Type B pancreatic cell (in vitro differentiated cells): Measurements from ENCODE around the gene TMEM117. TPM values are rescaled to one million over a fixed set of nuclear protein-coding genes. Genes with fewer than 3 reads are reported as not detected.
"Not testable (repeated sequence)": the region's sequence is repeated elsewhere in the genome, so short reads cannot be mapped to it uniquely, and the experiment has no call there.

ENCODE experiments used
- DNase-seq: peaks from one replicate; pipeline ENCODE4 v3.0.0; 2021; ENCODE audit warnings: mixed read lengths; ENCODE audit not compliant: unreplicated experiment; ENCODE audit errors: extremely low spot score
- H3K27ac Mint-ChIP-seq: 2 replicates; pipeline ENCODE4 v1.8.0; 2021; ENCODE audit warnings: mild to moderate bottlenecking, mixed read lengths
- H3K27me3 Mint-ChIP-seq: 2 replicates; pipeline ENCODE4 v1.8.0; 2021; ENCODE audit warnings: mixed read lengths
- H3K36me3 Mint-ChIP-seq: 2 replicates; pipeline ENCODE4 v1.8.0; 2021; ENCODE audit warnings: mixed read lengths
- H3K4me1 Mint-ChIP-seq: one replicate; pipeline ENCODE4 v1.8.0; 2021; ENCODE audit warnings: mixed read lengths; ENCODE audit not compliant: unreplicated experiment
- H3K4me3 Mint-ChIP-seq: 2 replicates; pipeline ENCODE4 v1.8.0; 2021; ENCODE audit warnings: mild to moderate bottlenecking, mixed read lengths
- H3K9me3 Mint-ChIP-seq: 2 replicates; pipeline ENCODE4 v1.8.0; 2021; ENCODE audit warnings: mixed read lengths
- total RNA-seq: library from RNA; stranded (reverse); gene quantifications from 2 replicates; pipeline ENCODE4 v1.2.1, GENCODE V29; 2021; ENCODE audit warnings: low replicate concordance
- TF ChIP-seq, protein P1 (sequence below): fragments of 200-600 bp; sonication (generic); conservative IDR thresholded peaks from 2 replicates; pipeline ENCODE4 v1.5.0; 2021; ENCODE audit warnings: antibody characterized with exemption, mild to moderate bottlenecking

Gene TMEM117
- total RNA-seq, 1 donor from 2014 or later = 14.3 TPM

DNA sequence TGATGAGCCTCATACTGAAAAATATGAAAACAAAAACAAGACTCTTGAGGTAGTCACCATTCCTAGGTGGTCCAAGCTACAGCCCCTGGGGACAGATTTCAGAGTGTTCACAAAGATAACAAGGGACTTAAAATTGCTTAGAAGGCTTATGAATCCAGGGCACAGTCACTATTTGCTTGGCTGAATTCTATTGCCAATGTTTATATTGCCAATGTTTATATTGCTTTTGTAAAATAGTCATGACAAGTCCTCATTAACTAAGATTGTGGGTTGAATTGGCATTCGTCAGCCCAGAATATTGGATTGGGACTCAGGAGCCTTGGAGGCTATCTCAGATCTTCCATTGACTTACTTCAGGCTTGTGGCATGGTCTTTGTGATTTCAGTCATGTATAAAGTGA lies 6.4 kb downstream of the TMEM117 start:
- peaks cover 29% of the 10 kb centered on the region for H3K36me3 Mint-ChIP-seq
- H3K27me3 Mint-ChIP-seq = no peaks in the 10 kb centered on the region
- H3K9me3 Mint-ChIP-seq = peaks cover 4% of the 10 kb centered on the region
- H3K27ac Mint-ChIP-seq = no peak overlapping the region
- no peak for DNase-seq
- TF ChIP-seq, protein P1, sequence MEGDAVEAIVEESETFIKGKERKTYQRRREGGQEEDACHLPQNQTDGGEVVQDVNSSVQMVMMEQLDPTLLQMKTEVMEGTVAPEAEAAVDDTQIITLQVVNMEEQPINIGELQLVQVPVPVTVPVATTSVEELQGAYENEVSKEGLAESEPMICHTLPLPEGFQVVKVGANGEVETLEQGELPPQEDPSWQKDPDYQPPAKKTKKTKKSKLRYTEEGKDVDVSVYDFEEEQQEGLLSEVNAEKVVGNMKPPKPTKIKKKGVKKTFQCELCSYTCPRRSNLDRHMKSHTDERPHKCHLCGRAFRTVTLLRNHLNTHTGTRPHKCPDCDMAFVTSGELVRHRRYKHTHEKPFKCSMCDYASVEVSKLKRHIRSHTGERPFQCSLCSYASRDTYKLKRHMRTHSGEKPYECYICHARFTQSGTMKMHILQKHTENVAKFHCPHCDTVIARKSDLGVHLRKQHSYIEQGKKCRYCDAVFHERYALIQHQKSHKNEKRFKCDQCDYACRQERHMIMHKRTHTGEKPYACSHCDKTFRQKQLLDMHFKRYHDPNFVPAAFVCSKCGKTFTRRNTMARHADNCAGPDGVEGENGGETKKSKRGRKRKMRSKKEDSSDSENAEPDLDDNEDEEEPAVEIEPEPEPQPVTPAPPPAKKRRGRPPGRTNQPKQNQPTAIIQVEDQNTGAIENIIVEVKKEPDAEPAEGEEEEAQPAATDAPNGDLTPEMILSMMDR = no peak
- H3K4me1 Mint-ChIP-seq = no peaks in the 10 kb centered on the region
- H3K4me3 Mint-ChIP-seq = no peak overlapping the region

DNA sequence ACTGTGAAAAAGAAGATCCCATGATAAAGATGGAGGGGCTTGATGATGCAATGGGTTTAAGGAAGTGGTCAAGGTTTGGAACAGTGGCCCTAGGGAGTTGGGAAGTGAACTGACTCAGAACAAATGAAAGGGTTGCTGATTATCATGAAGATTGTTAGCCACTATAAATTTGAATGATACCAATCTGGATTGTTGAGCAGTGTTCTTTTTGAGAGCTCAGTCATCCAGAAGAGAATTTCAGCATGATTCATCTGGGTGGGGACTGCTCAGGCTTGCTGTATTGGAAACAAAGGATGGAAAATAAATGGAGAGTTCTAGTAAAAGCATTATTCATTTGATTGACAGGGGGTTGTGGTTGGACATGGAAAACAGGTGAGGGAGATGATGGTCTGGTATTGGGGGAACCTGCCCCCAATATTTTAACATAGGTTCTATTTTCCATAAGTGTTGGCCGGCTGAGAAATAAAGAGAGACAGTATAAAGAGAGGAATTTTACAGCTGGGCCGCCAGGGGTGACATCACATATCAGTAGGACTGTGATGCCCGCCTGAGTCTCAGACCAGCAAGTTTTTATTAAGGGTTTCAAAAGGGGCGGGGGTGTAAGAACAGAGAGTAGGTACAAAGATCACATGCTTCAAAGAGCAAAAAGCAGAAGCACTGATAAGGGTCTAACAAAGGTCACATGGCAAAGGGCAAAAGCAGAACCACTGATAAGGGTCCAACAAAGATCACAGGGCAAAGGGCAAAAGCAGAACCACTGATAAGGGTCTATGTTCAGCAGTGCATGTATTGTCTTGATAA lies 11.7 kb downstream of the TMEM117 start:
- peak overlapping the region; percentile 87 for H3K27ac Mint-ChIP-seq
- H3K4me3 Mint-ChIP-seq = peak overlapping the region; percentile 58
- not testable (repeated sequence) for DNase-seq, H3K4me1 Mint-ChIP-seq, H3K27me3 Mint-ChIP-seq
- H3K9me3 Mint-ChIP-seq = peaks cover 23% of the 10 kb centered on the region
- H3K36me3 Mint-ChIP-seq = peaks cover 49% of the 10 kb centered on the region

DNA sequence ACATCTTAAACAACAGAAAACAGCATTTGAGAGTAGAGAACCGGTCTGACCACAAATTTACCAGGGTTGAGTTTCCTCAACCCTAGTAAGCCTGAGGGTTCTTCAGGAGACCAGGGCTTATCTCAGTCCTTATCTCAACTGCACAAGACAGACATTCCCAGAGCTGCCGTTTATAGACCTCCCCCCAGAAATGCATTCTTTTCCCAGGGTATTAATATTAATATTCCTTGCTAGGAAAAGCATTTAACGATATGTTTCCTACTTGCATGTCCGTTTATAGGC lies 12.3 kb downstream of the TMEM117 start:
- Mint-ChIP-seq H3K4me3 (no peak overlapping the region), H3K9me3 (peaks cover 23% of the 10 kb centered on the region), H3K27ac (peak overlapping the region; percentile 87), H3K36me3 (peaks cover 49% of the 10 kb centered on the region), H3K4me1 (peaks cover 5% of the 10 kb centered on the region), H3K27me3 (no peaks in the 10 kb centered on the region)
- TF ChIP-seq, protein P1 = no peak
- no peak for DNase-seq

DNA sequence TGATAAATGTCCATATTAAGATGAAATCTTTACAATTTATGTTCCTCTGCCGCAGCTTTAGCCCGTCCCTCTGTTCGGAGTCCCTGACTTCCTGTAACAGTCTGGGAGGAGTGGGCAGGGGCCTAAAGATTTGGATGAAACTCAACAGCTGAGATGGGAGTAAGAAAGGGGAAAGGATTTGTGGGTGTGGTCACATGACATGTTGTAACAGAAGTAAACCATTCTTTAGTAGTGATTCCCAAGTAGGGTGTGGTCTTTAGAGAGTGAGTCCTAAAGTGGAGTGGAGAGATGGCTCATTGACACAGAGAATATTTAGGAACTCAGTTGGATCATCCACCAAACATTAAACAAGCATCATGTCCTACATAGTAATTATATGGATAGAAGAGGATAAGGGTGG lies 12.9 kb downstream of the TMEM117 start:
- H3K36me3 Mint-ChIP-seq = peaks cover 53% of the 10 kb centered on the region
- H3K9me3 Mint-ChIP-seq = peaks cover 23% of the 10 kb centered on the region
- TF ChIP-seq, protein P1 = no peak
- no peaks in the 10 kb centered on the region for H3K27me3 Mint-ChIP-seq
- DNase-seq = no peak
- no peak overlapping the region for H3K27ac Mint-ChIP-seq
- peaks cover 8% of the 10 kb centered on the region for H3K4me1 Mint-ChIP-seq
- H3K4me3 Mint-ChIP-seq = no peak overlapping the region

DNA sequence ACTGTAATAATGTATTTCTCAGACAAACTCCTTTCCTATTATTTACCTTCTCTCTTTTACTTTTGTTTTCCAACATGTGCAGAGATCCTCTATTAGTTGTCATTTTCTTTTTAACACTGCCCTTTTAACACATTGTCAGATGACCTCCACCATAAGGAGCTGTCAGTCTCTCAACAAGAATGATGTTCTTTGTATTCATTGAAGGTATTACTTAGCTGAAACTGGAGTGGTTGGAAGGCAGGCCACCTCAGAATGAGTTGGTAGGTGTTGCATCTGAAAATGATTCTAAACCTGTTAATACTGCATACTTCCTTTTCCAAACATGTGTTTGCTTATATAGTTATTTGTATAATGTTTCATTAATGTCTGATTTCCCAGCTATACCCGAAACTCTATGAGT lies 16.9 kb downstream of the TMEM117 start:
- no peak for DNase-seq
- peaks cover 32% of the 10 kb centered on the region for H3K36me3 Mint-ChIP-seq
- H3K4me1 Mint-ChIP-seq = peaks cover 16% of the 10 kb centered on the region
- H3K9me3 Mint-ChIP-seq = peaks cover 19% of the 10 kb centered on the region
- no peak overlapping the region for H3K4me3 Mint-ChIP-seq
- no peaks in the 10 kb centered on the region for H3K27me3 Mint-ChIP-seq
- TF ChIP-seq, protein P1 = no peak
- H3K27ac Mint-ChIP-seq = no peak overlapping the region

DNA sequence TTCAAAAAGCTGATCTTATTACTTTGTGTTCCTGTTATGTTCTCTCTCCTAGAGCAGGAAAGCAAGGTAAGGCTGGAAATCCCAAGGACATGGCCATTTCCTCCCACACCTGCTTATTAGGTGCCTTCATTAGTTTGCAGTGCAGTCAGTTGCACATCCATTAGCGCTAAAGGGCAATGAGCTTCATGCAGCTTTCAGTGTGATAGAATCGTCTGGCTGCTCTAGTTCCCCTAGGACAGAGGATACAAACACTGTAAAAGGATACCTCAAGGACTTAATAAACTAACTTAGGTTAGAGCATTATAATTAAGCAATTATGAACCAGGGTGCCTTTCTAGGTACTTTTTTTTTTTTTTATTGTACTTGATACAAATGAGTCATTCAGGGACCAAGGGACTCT lies 21.1 kb downstream of the TMEM117 start:
- no peak overlapping the region for H3K4me3 Mint-ChIP-seq
- H3K27ac Mint-ChIP-seq = no peak overlapping the region
- H3K9me3 Mint-ChIP-seq = peaks cover 5% of the 10 kb centered on the region
- TF ChIP-seq, protein P1 = no peak
- no peaks in the 10 kb centered on the region for H3K27me3 Mint-ChIP-seq
- peaks cover 23% of the 10 kb centered on the region for H3K4me1 Mint-ChIP-seq
- no peak for DNase-seq
- H3K36me3 Mint-ChIP-seq = peaks cover 10% of the 10 kb centered on the region
